Adipocyte (in vitro differentiated cells): ENCODE results near the gene PRXL2B.

Experiments
- DNase-seq: peaks from one replicate; pipeline ENCODE4 v3.0.0-alpha.2; 2015; ENCODE audit warnings: low read depth
- H3K27me3 ChIP-seq: replicated peaks from 2 replicates; pipeline ENCODE4 v1.7.0; 2013; ENCODE audit warnings: mild to moderate bottlenecking, low read length, moderate library complexity; ENCODE audit not compliant: control insufficient read depth, insufficient read depth
- H3K36me3 ChIP-seq: 2 replicates; pipeline ENCODE4 v1.7.0; 2013; ENCODE audit warnings: low read length, mild to moderate bottlenecking, moderate library complexity; ENCODE audit not compliant: control insufficient read depth, insufficient read depth, severe bottlenecking
- H3K4me1 ChIP-seq: 2 replicates; pipeline ENCODE4 v1.7.0; 2013; ENCODE audit warnings: mild to moderate bottlenecking, low read length, moderate library complexity; ENCODE audit not compliant: control insufficient read depth, insufficient read depth
- H3K4me3 ChIP-seq: 2 replicates; pipeline ENCODE4 v1.7.0; 2013; ENCODE audit warnings: mild to moderate bottlenecking, low read length, moderate library complexity
- H3K9ac ChIP-seq: 2 replicates; pipeline ENCODE4 v1.7.0; 2013; ENCODE audit warnings: mild to moderate bottlenecking, low read length, moderate library complexity
- H3K9me3 ChIP-seq: 2 replicates; pipeline ENCODE4 v1.7.0; 2013; ENCODE audit warnings: mild to moderate bottlenecking, low read length, moderate library complexity; ENCODE audit not compliant: control insufficient read depth

Gene PRXL2B

GRCh38 chr1:2598329-2598931, 11.9 kb downstream of the PRXL2B start:
- Histone ChIP-seq H3K4me1 (no peaks in the 10 kb centered on the region), H3K9me3 (peaks cover 15% of the 10 kb centered on the region)

GRCh38 chr1:2601721-2602303, 15.2 kb downstream of the PRXL2B start:
- H3K4me3 ChIP-seq = no peak overlapping the region
- DNase-seq = no peak
- peaks cover 30% of the 10 kb centered on the region for H3K27me3 ChIP-seq
- H3K4me1 ChIP-seq = no peaks in the 10 kb centered on the region
- H3K36me3 ChIP-seq = no peaks in the 10 kb centered on the region
- H3K9me3 ChIP-seq = peaks cover 15% of the 10 kb centered on the region
- H3K9ac ChIP-seq = no peak overlapping the region

More at GRCh38 chr1:2598329-2598931, 11.9 kb downstream of the PRXL2B start:
- Histone ChIP-seq H3K9ac (no peak overlapping the region), H3K4me3 (no peak overlapping the region), H3K36me3 (no peaks in the 10 kb centered on the region), H3K27me3 (peaks cover 19% of the 10 kb centered on the region)
- DNase-seq = no peak

GRCh38 chr1:2602311-2602835, 15.8 kb downstream of the PRXL2B start:
- Histone ChIP-seq H3K27me3 (peaks cover 34% of the 10 kb centered on the region), H3K9me3 (peaks cover 15% of the 10 kb centered on the region), H3K4me1 (no peaks in the 10 kb centered on the region), H3K4me3 (no peak overlapping the region), H3K9ac (no peak overlapping the region), H3K36me3 (no peaks in the 10 kb centered on the region)
- DNase-seq = no peak

DNA sequence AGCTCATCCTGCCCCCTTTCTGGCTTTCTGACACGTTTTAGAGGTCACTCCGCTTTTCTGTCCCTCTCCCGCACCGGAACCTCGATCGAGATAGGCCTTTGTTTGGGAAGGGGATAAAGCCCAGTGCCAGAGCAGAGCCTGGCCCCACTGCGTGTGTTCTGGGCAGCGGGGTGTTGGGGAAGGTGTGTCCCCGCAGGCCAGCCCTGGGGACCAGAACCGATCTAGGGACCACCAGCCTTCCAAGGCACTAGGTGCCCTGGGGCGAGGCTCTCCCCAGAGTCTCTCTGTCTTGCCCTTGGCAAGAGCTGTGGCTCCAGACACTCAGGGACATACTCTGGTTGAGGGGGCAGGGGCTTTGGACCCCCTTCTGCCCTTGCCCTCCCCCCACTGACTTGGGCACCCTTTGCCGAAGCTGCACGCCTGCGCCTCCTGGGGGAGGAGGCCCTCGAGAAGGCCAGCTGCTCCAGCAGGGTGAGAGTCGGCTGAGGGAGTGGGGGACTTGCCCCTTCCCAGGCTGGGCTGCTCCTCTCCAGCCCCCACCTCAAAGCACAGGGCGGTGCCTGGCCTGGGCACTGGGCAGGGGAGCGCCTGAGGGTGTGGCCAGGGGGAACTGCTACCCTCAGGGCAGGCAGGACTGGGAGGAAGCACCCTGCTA, 16.4 kb downstream of the PRXL2B start:
- no peak for DNase-seq
- Histone ChIP-seq H3K27me3 (peaks cover 35% of the 10 kb centered on the region), H3K4me1 (no peaks in the 10 kb centered on the region), H3K4me3 (no peak overlapping the region), H3K36me3 (no peaks in the 10 kb centered on the region), H3K9me3 (peaks cover 14% of the 10 kb centered on the region), H3K9ac (no peak overlapping the region)

GRCh38 chr1:2603521-2604155, 17.1 kb downstream of the PRXL2B start:
- Histone ChIP-seq H3K27me3 (peaks cover 42% of the 10 kb centered on the region), H3K4me3 (no peak overlapping the region), H3K9me3 (peaks cover 9% of the 10 kb centered on the region), H3K4me1 (no peaks in the 10 kb centered on the region), H3K36me3 (no peaks in the 10 kb centered on the region), H3K9ac (no peak overlapping the region)
- DNase-seq = no peak

DNA sequence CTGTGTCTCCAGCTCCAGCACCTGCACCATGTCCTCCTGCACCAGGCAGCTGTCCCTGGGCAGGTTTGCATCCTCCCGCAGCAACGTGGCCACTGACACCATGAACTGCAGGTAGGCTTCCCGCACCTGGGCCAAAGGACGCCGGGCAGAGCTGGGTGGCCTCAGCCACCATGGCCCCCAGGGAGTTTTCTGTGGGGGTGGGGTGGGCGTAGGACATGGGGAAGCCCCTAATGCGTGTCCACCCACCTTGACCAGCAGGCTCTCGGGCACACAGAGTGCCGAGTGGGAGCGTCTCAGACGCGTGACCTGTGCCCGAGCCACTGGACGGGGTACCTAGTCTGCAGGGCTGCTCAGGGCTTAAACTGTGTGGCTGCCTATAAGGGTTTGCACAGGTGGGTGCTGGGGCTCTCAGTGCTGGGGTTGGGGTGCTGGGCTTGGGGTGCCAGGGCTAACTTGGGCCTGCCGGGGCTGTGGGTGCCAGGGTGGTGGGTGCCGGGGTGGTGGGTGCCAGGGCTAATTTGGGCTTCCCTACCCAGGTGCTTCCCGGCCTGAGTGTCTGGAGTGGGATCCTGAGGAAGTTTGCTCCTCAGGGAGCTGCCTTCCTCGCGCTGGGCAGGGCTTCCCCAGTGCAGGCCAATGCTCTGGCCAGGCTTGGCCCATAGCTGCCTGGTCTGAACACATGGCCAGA, 17.7 kb downstream of the PRXL2B start:
- Histone ChIP-seq H3K36me3 (no peaks in the 10 kb centered on the region), H3K4me1 (no peaks in the 10 kb centered on the region), H3K9ac (no peak overlapping the region), H3K27me3 (peaks cover 46% of the 10 kb centered on the region), H3K4me3 (no peak overlapping the region), H3K9me3 (peaks cover 2% of the 10 kb centered on the region)
- DNase-seq = no peak

DNA sequence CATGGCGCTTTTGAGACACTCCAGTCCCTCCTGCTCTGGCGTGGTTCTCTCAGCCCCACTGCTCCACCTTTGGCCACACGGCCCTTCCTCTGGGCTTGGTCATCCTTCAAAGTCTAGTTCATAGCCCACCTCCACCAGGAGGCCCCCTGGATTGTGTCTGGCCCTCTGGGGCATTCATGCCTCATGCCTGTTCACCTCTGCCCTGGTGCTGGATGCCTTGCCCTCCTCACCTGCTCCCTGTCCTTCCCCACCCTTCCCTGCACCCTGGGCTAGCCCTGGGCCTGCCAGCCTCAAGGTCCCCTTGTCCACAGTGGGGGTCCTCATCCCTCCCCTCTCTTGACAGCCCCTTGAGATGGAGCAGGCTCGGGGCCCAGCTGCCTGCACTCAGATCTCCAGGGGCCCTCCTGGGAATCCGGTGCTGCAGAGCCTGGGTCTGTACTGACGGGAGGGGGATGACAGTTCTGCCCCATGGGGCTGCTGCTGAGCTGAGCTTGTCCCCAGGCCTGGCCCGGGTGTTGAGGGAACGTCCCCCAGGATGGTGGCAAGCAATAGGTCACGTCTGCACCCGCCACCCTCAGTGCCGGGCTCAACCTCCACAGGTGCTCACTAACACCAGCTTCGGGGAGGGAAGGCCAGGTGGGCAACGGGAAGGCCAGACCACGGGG, 18.4 kb downstream of the PRXL2B start:
- no peak overlapping the region for H3K4me3 ChIP-seq
- no peaks in the 10 kb centered on the region for H3K9me3 ChIP-seq
- no peak overlapping the region for H3K9ac ChIP-seq
- H3K27me3 ChIP-seq = peaks cover 51% of the 10 kb centered on the region
- no peak for DNase-seq
- no peaks in the 10 kb centered on the region for H3K36me3 ChIP-seq
- no peaks in the 10 kb centered on the region for H3K4me1 ChIP-seq

- Histone ChIP-seq H3K4me1 (no peaks in the 10 kb centered on the region), H3K9me3 (no peaks in the 10 kb centered on the region), H3K36me3 (no peaks in the 10 kb centered on the region), H3K27me3 (peaks cover 55% of the 10 kb centered on the region), H3K9ac (no peak overlapping the region), H3K4me3 (no peak overlapping the region)
- no peak for DNase-seq
Measured at GRCh38 chr1:2605509-2606395, 19.2 kb downstream of the PRXL2B start.

GRCh38 chr1:2606396-2606880, 19.9 kb downstream of the PRXL2B start:
- no peak overlapping the region for H3K4me3 ChIP-seq
- peaks cover 56% of the 10 kb centered on the region for H3K27me3 ChIP-seq
- no peak for DNase-seq
- H3K9ac ChIP-seq = no peak overlapping the region
- H3K4me1 ChIP-seq = no peaks in the 10 kb centered on the region
- H3K36me3 ChIP-seq = no peaks in the 10 kb centered on the region
- H3K9me3 ChIP-seq = no peaks in the 10 kb centered on the region
